Bronchial epithelial cell (primary cell): ENCODE results near the gene KLHL3. TPM values are rescaled to one million over a fixed set of nuclear protein-coding genes. Genes with fewer than 3 reads are reported as not detected.

Experiments
- DNase-seq: peaks from one replicate; pipeline ENCODE4 v3.0.0-alpha.2; 2010; ENCODE audit warnings: low read depth
- FAIRE-seq: peaks from 2 replicates; lab custom pipeline; 2011; peaks lifted over from hg19 to GRCh38; lab: Jason Lieb, UNC
- H3K27me3 ChIP-seq: 2 replicates; pipeline ENCODE4 v1.5.1; 2011; ENCODE audit warnings: low read length; ENCODE audit not compliant: control insufficient read depth, insufficient read depth
- H3K36me3 ChIP-seq: 2 replicates; pipeline ENCODE4 v1.5.1; 2011; ENCODE audit warnings: low read length; ENCODE audit not compliant: control insufficient read depth, insufficient read depth
- H3K4me3 ChIP-seq: 2 replicates; pipeline ENCODE4 v1.5.1; 2011; ENCODE audit warnings: mild to moderate bottlenecking, low read depth, low read length, control low read depth
- CTCF ChIP-seq: IDR thresholded peaks from 2 replicates; pipeline ENCODE4 v1.5.1; 2011; ENCODE audit warnings: mild to moderate bottlenecking, moderate library complexity, low read length, control low read depth, inconsistent platforms; ENCODE audit not compliant: insufficient read depth, severe bottlenecking
- total RNA-seq: library from RNA; depleted of rRNA; stranded (reverse); fragments of >200 nt; gene quantifications from 2 replicates; pipeline ENCODE4 v1.2.1, GENCODE V29; 2014

Gene KLHL3
- total RNA-seq, 1 donor from 2014 or later, result 0.53 TPM

DNA sequence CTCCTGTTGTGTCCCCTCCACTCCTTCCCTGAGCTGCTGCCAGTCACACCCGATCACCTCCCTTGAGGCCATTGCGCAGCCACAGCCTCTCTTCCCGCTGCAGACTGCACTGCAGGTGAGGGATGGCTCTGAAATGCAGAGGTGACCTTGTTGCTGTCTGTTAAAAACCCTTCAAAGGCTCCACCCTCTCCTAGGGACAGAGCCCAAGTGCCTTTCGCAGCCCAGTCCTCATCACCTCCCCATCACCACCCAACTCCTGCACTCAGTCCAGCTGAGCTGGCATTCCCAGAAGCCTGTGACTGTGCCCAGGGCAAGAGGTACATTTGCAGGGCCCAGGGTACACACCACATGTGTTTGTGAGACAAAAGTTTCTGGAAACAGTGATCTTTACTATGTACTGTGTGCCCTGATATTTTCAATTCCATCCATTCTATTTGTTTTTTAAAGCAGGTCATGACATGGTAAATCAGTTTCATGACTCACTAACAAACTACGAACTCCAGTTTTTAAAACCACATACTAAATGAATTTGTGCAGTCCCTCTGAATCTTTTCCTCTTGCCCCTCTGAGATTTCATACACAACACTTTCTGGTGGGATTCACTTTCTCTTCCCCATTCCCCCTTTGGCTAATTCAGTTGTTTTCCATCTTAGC is 163.7 kb downstream of the KLHL3 start:
- no peaks in the 10 kb centered on the region for H3K36me3 ChIP-seq
- FAIRE-seq (no peak), DNase-seq (peak; percentile 51)
- TF ChIP-seq CTCF, result no peak
- no peak overlapping the region for H3K4me3 ChIP-seq
- peaks cover 3% of the 10 kb centered on the region for H3K27me3 ChIP-seq

DNA sequence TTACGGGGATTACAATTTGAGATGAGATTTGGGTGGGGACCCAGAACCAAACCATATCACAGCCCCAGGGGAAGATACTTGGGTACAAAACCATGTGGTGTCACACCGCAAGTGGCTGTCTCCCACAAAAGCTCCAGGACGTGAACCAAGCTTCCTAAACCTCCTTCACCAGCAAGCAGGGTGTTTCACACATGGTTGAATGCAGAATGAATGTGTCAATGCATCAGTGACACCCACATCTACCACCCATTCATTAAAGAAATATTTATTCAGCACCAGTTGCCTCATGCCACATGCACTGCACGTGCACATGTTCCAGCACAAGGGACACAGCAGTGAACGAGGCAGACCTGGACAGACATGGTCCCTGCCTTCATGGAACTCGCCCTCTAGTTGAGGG is 165.8 kb downstream of the KLHL3 start:
- TF ChIP-seq CTCF, result no peak
- FAIRE-seq (no peak), DNase-seq (no peak)
- Histone ChIP-seq H3K27me3 (peaks cover 5% of the 10 kb centered on the region), H3K4me3 (no peak overlapping the region), H3K36me3 (no peaks in the 10 kb centered on the region)

Other genes starting within 250 kb of the KLHL3 start
- gene SPOCK1, start 236.8 kb downstream of the KLHL3 start, total RNA-seq, result 6.8 and 8.2 TPM in 2 replicates
- 18.3 and 22.1 TPM in 2 replicates for gene HNRNPA0, start 18.3 kb upstream of the KLHL3 start, total RNA-seq
- gene MYOT, start 131.8 kb upstream of the KLHL3 start, total RNA-seq, result not detected in 2 replicates
- gene PKD2L2, start 153.4 kb upstream of the KLHL3 start, total RNA-seq, result not detected in 2 replicates